H4 (cell line): Measurements from ENCODE around the gene ALPP. TPM values are rescaled to one million over a fixed set of nuclear protein-coding genes. Genes with fewer than 3 reads are reported as not detected.
"Not testable (repeated sequence)": the region's sequence is repeated elsewhere in the genome, so short reads cannot be mapped to it uniquely, and the experiment has no call there.

Experiments used
- DNase-seq: peaks from one replicate; pipeline ENCODE4 v3.0.0-alpha.2; 2015; ENCODE audit warnings: low spot score
- total RNA-seq: library from RNA; depleted of rRNA; stranded (reverse); fragments of >200 nt; shearing (Covaris generic); gene quantifications from 2 replicates; pipeline ENCODE4 v1.2.3, GENCODE V29; 2014

The ALPP gene
- total RNA-seq, 1 experiment from 2014 or later = 1.5 TPM

- DNase-seq = no peak
Observed at GRCh38 chr2:232363784-232364615, 14.6 kb upstream of the ALPP start.

- DNase-seq = not testable (repeated sequence)
Observed at GRCh38 chr2:232364806-232365594, 13.6 kb upstream of the ALPP start.

DNA sequence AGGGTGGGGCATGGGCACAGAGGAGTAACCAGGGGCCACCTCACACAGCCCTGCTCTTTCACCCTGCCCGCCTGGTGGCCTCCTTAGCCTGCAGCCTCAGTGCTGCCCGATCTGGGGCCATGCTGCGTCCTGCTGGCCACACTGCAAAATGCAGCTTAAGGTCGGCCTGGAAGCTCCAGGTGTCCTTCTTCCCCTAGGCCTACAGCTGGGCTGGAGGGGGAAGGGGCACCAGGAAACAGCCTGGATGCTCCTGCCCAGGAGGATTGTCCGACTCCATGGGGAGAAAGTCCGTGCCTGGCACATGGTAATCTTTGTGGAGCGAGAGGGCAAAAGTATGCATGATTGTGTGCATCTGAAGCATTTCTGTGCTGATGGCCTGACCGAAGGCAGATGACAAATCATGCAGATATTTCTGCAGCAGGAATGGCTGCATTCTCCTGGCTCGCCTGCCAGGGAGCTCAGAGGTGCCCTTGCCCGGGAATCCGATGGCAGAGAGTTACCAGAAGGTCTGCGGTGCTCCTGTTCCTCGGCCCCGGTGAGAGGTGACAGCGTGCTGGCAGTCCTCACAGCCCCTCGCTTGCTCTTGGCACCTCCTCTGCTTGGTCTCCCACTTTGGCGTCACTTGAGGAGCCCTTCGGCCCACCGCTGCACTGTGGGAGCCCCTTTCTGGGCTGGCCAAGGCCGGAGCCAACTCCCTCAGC, 12.8 kb upstream of the ALPP start:
- DNase-seq = peak; percentile 57

DNA sequence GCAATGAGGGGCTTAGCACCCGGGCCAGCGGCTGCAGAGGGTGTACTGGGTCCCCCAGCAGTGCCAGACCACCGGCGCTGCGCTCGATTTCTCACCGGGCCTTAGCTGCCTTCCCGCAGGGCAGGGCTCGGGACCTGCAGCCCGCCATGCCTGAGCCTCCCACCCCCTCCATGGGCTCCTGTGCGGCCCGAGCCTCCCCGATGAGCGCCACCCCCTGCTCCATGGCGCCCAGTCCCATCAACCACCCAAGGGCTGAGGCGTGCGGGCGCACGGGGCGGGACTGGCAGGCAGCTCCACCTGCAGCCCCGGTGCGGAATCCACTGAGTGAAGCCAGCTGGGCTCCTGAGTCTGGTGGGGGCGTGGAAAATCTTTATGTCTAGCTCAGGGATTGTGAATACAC, 12.1 kb upstream of the ALPP start:
- not testable (repeated sequence) for DNase-seq

- DNase-seq = no peak
Observed at GRCh38 chr2:232367016-232367415, 11.5 kb upstream of the ALPP start.

GRCh38 chr2:232367591-232368233, 10.8 kb upstream of the ALPP start:
- no peak for DNase-seq

GRCh38 chr2:232368311-232368731, 10.2 kb upstream of the ALPP start:
- DNase-seq = no peak

- no peak for DNase-seq
Observed at GRCh38 chr2:232369126-232369951, 9.2 kb upstream of the ALPP start.

DNA sequence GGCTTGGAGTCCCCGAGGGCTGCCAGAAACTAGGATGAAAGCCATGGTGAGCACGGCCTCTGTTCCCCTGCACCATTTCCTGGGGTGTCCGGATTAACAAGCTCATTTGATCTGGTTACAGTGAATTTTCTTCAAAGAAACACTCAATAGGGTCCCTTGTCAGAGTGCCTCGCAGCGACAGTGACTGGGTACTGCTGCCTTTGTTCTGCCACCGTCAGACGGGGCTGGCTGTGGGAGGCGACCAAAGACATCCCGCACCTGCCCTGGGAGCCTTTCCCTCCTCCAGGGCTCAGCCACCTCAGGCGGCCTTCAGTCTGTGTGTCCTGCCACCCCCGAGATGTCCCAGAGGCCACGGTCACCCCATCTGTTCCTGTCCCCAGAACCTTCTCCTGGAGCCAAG, 8.5 kb upstream of the ALPP start:
- not testable (repeated sequence) for DNase-seq

- DNase-seq = no peak
Observed at GRCh38 chr2:232372231-232373208, 6.0 kb upstream of the ALPP start.

DNA sequence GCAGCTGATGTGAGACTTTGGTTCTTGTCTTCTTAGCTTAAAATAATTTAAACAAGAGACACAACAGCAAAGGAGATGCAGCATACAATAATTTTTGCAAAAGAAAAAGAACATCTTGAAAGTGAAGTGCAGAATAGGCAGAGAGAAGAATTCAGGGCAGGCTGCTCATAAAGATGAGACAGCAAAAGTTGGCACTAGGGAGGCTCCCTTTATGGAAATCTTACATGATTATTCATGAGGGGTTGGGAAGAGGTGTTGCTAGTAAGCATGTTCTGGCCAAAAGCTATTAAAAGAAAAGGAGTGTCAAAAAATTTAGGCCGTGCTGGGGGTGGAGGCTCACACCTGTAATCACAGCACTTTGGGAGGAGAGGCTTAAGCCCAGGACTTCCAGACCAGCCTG, 4.2 kb upstream of the ALPP start:
- no peak for DNase-seq

DNA sequence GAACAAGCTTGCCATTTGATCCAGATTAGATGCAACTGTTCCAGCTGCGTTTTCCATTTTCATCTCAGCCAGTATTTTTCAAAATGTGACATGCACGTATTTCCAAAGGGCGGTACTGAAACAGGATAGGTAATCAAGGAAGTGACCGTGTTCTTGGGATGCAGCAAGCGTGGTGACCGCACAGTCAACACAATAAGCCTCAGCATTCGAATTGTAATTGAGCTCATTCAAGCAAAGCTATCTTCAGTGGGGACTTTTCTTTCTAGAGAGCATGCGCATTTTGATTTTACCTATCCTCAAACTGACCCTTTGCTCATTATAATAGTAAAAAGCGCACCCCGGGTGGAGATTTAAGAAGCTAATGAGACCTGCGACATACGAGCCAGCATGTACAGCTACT, 3.4 kb upstream of the ALPP start:
- no peak for DNase-seq

GRCh38 chr2:232376260-232376659, 2.3 kb upstream of the ALPP start:
- DNase-seq = no peak

GRCh38 chr2:232376713-232377112, 1.8 kb upstream of the ALPP start:
- DNase-seq = no peak

DNA sequence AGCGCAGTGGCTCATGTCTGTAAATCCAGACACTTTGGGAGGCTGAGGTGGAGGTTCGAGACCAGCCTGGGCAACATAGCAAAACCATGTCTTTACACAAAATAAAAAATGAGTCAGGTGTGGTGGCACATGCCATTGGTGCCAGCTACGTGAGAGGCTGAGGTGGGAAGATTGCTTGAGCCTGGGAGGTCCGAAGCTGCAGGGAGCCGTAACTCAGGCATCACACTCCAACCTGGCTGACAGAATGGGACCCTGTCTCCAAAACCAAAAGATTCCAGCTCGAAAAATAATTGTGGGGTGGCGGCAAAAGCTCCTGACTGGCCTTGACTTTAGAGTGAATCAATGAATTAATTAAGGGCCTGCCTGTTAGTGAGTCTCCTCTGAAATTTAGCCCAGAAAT, 1.2 kb upstream of the ALPP start:
- DNase-seq = no peak

- no peak for DNase-seq
Observed at GRCh38 chr2:232377841-232378734, 463 bp upstream of the ALPP start.

DNA sequence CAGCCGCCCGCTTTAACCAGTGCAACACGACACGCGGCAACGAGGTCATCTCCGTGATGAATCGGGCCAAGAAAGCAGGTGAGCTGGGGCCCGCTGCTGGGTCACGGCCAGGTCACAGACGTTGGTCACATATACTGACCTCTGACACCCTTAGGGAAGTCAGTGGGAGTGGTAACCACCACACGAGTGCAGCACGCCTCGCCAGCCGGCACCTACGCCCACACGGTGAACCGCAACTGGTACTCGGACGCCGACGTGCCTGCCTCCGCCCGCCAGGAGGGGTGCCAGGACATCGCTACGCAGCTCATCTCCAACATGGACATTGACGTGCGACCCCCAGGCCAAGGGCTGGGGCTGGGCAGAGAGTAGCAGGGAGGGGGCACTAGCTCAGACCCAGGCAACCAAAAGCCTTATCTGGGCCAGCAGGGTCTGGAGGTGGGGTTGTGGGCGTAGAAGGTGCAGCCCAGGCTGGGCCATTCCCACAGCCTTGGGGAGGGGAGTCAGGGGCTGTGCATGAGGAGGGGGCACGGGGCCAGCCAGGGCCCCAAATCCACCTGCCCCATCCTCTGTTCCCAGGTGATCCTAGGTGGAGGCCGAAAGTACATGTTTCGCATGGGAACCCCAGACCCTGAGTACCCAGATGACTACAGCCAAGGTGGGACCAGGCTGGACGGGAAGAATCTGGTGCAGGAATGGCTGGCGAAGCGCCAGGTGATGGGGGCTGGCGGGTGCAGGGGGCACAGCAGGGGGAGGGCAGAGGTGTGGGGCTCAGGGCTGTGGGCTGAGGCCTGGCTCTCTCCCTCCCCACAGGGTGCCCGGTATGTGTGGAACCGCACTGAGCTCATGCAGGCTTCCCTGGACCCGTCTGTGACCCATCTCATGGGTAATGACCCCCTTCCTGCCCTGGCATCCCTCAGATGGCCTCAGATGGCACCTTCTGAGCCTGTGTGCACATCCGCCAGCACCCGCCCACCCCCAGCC, 1.3 kb downstream of the ALPP start:
- not testable (repeated sequence) for DNase-seq
